Measurements from ENCODE around the gene LBR.

Gene LBR

DNA sequence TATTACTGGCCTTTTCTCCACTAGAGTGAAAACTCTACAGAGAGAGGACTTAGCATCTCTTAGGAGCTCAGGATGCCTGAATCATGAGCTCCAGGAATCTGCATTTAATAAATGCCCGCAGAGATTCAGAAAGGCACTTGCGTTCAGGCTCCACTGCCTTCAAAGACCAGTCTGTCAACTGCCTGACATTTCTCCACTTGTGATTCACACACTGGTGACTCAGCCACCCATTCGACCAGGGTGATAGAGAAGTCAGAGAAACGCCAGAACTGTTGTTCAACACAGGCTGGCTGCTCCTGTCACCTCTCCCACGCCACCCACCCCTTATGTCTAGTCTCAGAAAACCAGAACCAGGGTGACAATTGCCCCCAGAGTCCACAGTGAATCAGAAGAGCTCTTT is 26.9 kb upstream of the LBR start:
- Histone ChIP-seq H3K27me3 (ENCODE audit: insufficient read depth, low read length, poor library complexity, severe bottlenecking) (no peaks in the 10 kb centered on the region), H3F3A (ENCODE audit: low read depth) (no peaks in the 10 kb centered on the region), H4K20me1 (ENCODE audit: insufficient read depth, low read length, poor library complexity, severe bottlenecking) (no peaks in the 10 kb centered on the region), H3K4me1 (ENCODE audit: insufficient read depth, low read length, poor library complexity, severe bottlenecking) (peaks cover 11% of the 10 kb centered on the region), H3K9me3 (ENCODE audit: insufficient read depth, low read depth, low read length) (no peaks in the 10 kb centered on the region), H3K4me3 (ENCODE audit: low read length, poor library complexity, severe bottlenecking) (no peak overlapping the region), H3K4me2 (ENCODE audit: low read depth, low read length, poor library complexity, severe bottlenecking) (no peak overlapping the region), H3K79me2 (ENCODE audit: insufficient read depth, low read length) (no peaks in the 10 kb centered on the region), H3K9ac (ENCODE audit: low read depth, low read length, poor library complexity, severe bottlenecking) (no peak overlapping the region), H3K36me3 (ENCODE audit: insufficient read depth, low read length) (no peaks in the 10 kb centered on the region), H3K9me2 (replicated peaks; ENCODE audit: low read depth, low read length) (no peaks in the 10 kb centered on the region), H2AFZ (ENCODE audit: low read length) (no peak overlapping the region)
- TF ChIP-seq EZH2phosphoT487 (IDR thresholded peaks at IDR 0.05; ENCODE audit: borderline replicate concordance) (no peak), CTCF (conservative IDR thresholded peaks at IDR 0.05; ENCODE audit: low read length) (no peak)

DNA sequence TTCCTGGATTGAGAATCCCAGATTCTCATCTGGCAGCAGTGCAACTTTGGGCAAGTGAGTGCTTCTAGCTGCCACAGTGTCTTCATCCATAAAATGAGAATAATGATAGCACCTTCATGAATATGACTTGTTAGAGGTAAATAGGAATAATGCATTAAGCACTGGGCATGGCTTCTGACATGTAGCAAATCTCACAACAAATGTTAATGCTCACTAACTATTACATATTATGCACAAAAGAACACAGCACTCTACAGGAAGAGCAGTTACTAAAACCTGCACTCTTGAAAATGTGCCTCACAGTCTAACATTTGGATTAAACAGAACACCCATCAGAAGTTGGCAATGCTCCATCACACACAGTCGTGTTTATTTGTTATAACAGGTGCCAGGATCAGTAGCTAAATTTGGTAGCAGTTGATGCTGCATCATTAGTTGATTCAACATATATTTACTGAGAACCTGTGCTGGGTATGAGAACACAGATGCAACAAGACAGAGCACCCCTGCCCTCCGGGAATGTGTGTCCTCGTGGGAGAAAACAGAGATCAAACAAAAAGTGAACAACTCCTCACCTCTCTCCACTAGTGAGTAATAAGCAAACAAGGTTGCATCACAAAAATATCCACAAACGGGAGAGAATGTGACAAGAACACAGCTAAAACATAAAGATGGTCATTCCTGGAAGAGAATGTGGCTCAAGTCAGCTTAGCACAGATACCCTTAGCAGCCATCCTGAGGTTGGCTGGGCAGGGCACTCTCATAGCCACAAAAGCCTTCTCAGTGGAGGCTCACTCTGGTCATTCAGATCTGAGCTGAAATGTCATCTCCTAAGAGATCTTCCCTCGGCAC is 26.2 kb upstream of the LBR start:
- Histone ChIP-seq H2AFZ (ENCODE audit: low read length) (no peak overlapping the region), H3K9me2 (replicated peaks; ENCODE audit: low read depth, low read length) (no peaks in the 10 kb centered on the region), H3K4me2 (ENCODE audit: low read depth, low read length, poor library complexity, severe bottlenecking) (no peak overlapping the region), H3K27me3 (ENCODE audit: insufficient read depth, low read length, poor library complexity, severe bottlenecking) (no peaks in the 10 kb centered on the region), H4K20me1 (ENCODE audit: insufficient read depth, low read length, poor library complexity, severe bottlenecking) (no peaks in the 10 kb centered on the region), H3K4me3 (ENCODE audit: low read length, poor library complexity, severe bottlenecking) (no peak overlapping the region), H3F3A (ENCODE audit: low read depth) (no peaks in the 10 kb centered on the region), H3K4me1 (ENCODE audit: insufficient read depth, low read length, poor library complexity, severe bottlenecking) (peaks cover 11% of the 10 kb centered on the region), H3K9ac (ENCODE audit: low read depth, low read length, poor library complexity, severe bottlenecking) (no peak overlapping the region), H3K79me2 (ENCODE audit: insufficient read depth, low read length) (no peaks in the 10 kb centered on the region), H3K36me3 (ENCODE audit: insufficient read depth, low read length) (no peaks in the 10 kb centered on the region), H3K9me3 (ENCODE audit: insufficient read depth, low read depth, low read length) (no peaks in the 10 kb centered on the region)
- TF ChIP-seq EZH2phosphoT487 (IDR thresholded peaks at IDR 0.05; ENCODE audit: borderline replicate concordance) (no peak), CTCF (conservative IDR thresholded peaks at IDR 0.05; ENCODE audit: low read length) (no peak)

GRCh38 chr1:225451840-225452515 is 24.1 kb upstream of the LBR start:
- Histone ChIP-seq H3F3A (ENCODE audit: low read depth) (no peaks in the 10 kb centered on the region), H3K4me1 (ENCODE audit: insufficient read depth, low read length, poor library complexity, severe bottlenecking) (peaks cover 17% of the 10 kb centered on the region), H4K20me1 (ENCODE audit: insufficient read depth, low read length, poor library complexity, severe bottlenecking) (no peaks in the 10 kb centered on the region), H3K36me3 (ENCODE audit: insufficient read depth, low read length) (no peaks in the 10 kb centered on the region), H3K27me3 (ENCODE audit: insufficient read depth, low read length, poor library complexity, severe bottlenecking) (no peaks in the 10 kb centered on the region), H3K4me3 (ENCODE audit: low read length, poor library complexity, severe bottlenecking) (no peak overlapping the region), H3K9ac (ENCODE audit: low read depth, low read length, poor library complexity, severe bottlenecking) (no peak overlapping the region), H3K4me2 (ENCODE audit: low read depth, low read length, poor library complexity, severe bottlenecking) (no peak overlapping the region), H3K79me2 (ENCODE audit: insufficient read depth, low read length) (no peaks in the 10 kb centered on the region), H2AFZ (ENCODE audit: low read length) (no peak overlapping the region), H3K9me3 (ENCODE audit: insufficient read depth, low read depth, low read length) (no peaks in the 10 kb centered on the region), H3K9me2 (replicated peaks; ENCODE audit: low read depth, low read length) (no peaks in the 10 kb centered on the region)
- TF ChIP-seq EZH2phosphoT487 (IDR thresholded peaks at IDR 0.05; ENCODE audit: borderline replicate concordance): no peak
- peak; percentile 34; the same call in 1 of the 2 replicates for TF ChIP-seq CTCF (conservative IDR thresholded peaks at IDR 0.05; ENCODE audit: low read length)
